M059J (cell line): ENCODE results near the gene SH3PXD2A. TPM values are rescaled to one million over a fixed set of nuclear protein-coding genes. Genes with fewer than 3 reads are reported as not detected.
A peak's percentile ranks its signal among the peaks of the same experiment; 100 is the strongest.

ENCODE experiments used
- DNase-seq: peaks from one replicate; pipeline ENCODE4 v3.0.0-alpha.2; 2012; ENCODE audit warnings: low read depth
- total RNA-seq: library from RNA; depleted of rRNA; stranded (reverse); fragments of >200 nt; shearing (Covaris generic); gene quantifications from 2 replicates; pipeline ENCODE4 v1.2.3, GENCODE V29; 2014

Gene SH3PXD2A
- total RNA-seq, 1 experiment from 2014 or later = 5.0 TPM

GRCh38 chr10:103603382-103603781 lies 252.0 kb downstream of the SH3PXD2A start:
- DNase-seq = no peak

GRCh38 chr10:103602852-103603155 lies 252.6 kb downstream of the SH3PXD2A start:
- DNase-seq = no peak

- DNase-seq = no peak
These were observed 253.1 kb downstream of the SH3PXD2A start for GRCh38 chr10:103602028-103602851.

- no peak for DNase-seq
These were observed 254.3 kb downstream of the SH3PXD2A start for GRCh38 chr10:103600956-103601569.

- no peak for DNase-seq
These were observed 255.1 kb downstream of the SH3PXD2A start for GRCh38 chr10:103600325-103600724.

GRCh38 chr10:103599907-103600306 lies 255.5 kb downstream of the SH3PXD2A start:
- DNase-seq = no peak

GRCh38 chr10:103599211-103599610 lies 256.2 kb downstream of the SH3PXD2A start:
- DNase-seq = no peak

- peak; percentile 58 for DNase-seq
These were observed 256.7 kb downstream of the SH3PXD2A start for GRCh38 chr10:103598654-103599115.

GRCh38 chr10:103597003-103597402 lies 258.4 kb downstream of the SH3PXD2A start:
- DNase-seq = no peak

- no peak for DNase-seq
These were observed 259.2 kb downstream of the SH3PXD2A start for GRCh38 chr10:103595933-103596726.

GRCh38 chr10:103593022-103593570 lies 262.3 kb downstream of the SH3PXD2A start:
- DNase-seq = no peak

GRCh38 chr10:103592186-103593021 lies 263.0 kb downstream of the SH3PXD2A start:
- DNase-seq = peak; percentile 43

GRCh38 chr10:103590744-103591291 lies 264.6 kb downstream of the SH3PXD2A start:
- no peak for DNase-seq

GRCh38 chr10:103590060-103590459 lies 265.3 kb downstream of the SH3PXD2A start:
- DNase-seq = no peak

- no peak for DNase-seq
These were observed 266.2 kb downstream of the SH3PXD2A start for GRCh38 chr10:103589074-103589630.

- no peak for DNase-seq
These were observed 268.3 kb downstream of the SH3PXD2A start for GRCh38 chr10:103587073-103587472.

GRCh38 chr10:103585011-103585405 lies 270.4 kb downstream of the SH3PXD2A start:
- DNase-seq = no peak

- DNase-seq = no peak
These were observed 271.0 kb downstream of the SH3PXD2A start for GRCh38 chr10:103584216-103585010.

GRCh38 chr10:103583871-103584215 lies 271.5 kb downstream of the SH3PXD2A start:
- no peak for DNase-seq
